GM12878 (cell line): ENCODE results near the gene GCNT4. TPM values are rescaled to one million over a fixed set of nuclear protein-coding genes. Genes with fewer than 3 reads are reported as not detected.
A peak's percentile ranks its signal among the peaks of the same experiment; 100 is the strongest.

Experiments
- ATF2 ChIP-seq: IDR thresholded peaks from 2 replicates; pipeline ENCODE4 v1.6.1; 2012; ENCODE audit warnings: low read length, inconsistent platforms
- BRCA1 ChIP-seq: IDR thresholded peaks from 2 replicates; pipeline ENCODE4 v1.6.1; 2011; ENCODE audit warnings: low read depth, low read length, improper control_type of control experiment
- CBX3 ChIP-seq: fragments of 200-600 bp; sonication (generic); IDR thresholded peaks from 2 replicates; pipeline ENCODE4 v1.6.1; 2016; ENCODE audit warnings: low read depth, borderline replicate concordance
- E2F4 ChIP-seq: IDR thresholded peaks from 2 replicates; pipeline ENCODE4 v1.6.1; 2012; ENCODE audit warnings: low read depth, low read length, improper control_type of control experiment
- EGR1 ChIP-seq, 2 experiments: IDR thresholded peaks; 1 replicate in 1 of 2; 2 replicates in 1 of 2; pipeline ENCODE4 v1.6.1; 2011 to 2012; ENCODE audit warnings: low read depth in 2 of 2, low read length in 2 of 2, borderline replicate concordance in 1 of 2, mild to moderate bottlenecking in 1 of 2, moderate library complexity in 1 of 2
- ESRRA ChIP-seq: IDR thresholded peaks from 2 replicates; pipeline ENCODE4 v1.6.1; 2012; ENCODE audit warnings: mild to moderate bottlenecking, low read length, improper control_type of control experiment
- MEF2B ChIP-seq: fragments of 450-650 bp; IDR thresholded peaks from 2 replicates; pipeline ENCODE4 v1.6.1; 2018; ENCODE audit warnings: mild to moderate bottlenecking, moderate library complexity; ENCODE audit not compliant: partially characterized antibody, poor library complexity, severe bottlenecking
- PRDM15 ChIP-seq: fragments of 450-650 bp; formaldehyde crosslinking; IDR thresholded peaks from 2 replicates; pipeline ENCODE4 v1.4.0; 2020; ENCODE audit warnings: mild to moderate bottlenecking, moderate library complexity
- SMC3 ChIP-seq: IDR thresholded peaks from 2 replicates; pipeline ENCODE4 v1.6.1; 2011; ENCODE audit warnings: low read length, improper control_type of control experiment, borderline replicate concordance
- ZNF687 ChIP-seq: fragments of 450-650 bp; IDR thresholded peaks from 2 replicates; pipeline ENCODE4 v1.6.1; 2017; ENCODE audit warnings: mild to moderate bottlenecking, moderate library complexity
- polyA plus RNA-seq, 11 experiments: library from polyadenylated mRNA; depleted of rRNA in 4 of 11; unstranded in 6 of 11; stranded (reverse) in 5 of 11; fragments of >200 nt; fragmentation: Nextera tagmentation in 4 of 11; fragmentation: Illumina TruSeq in 1 of 11; extraction: Ambion mirVana in 4 of 11; extraction: Trizol in 1 of 11; gene quantifications; 1 replicate in 1 of 11; 2 replicates in 10 of 11; pipeline versions ENCODE4 v1.2.1 to v1.2.3, GENCODE V29; 2011 to 2016; ENCODE audit warnings: inconsistent platforms in 2 of 11, missing spikeins in 2 of 11, low read depth in 1 of 11
- total RNA-seq, 4 experiments: library from RNA; depleted of rRNA in 3 of 4; stranded (reverse); fragments of >200 nt in 3 of 4; fragmentation: Illumina TruSeq in 1 of 4; extraction: Trizol in 1 of 4; gene quantifications; 2 replicates each; pipeline versions ENCODE4 v1.2.1 to v1.2.3, GENCODE V29; 2013 to 2021
- TF ChIP-seq, protein P1 (sequence below): fragments of 450-650 bp; IDR thresholded peaks from 2 replicates; pipeline ENCODE4 v1.6.1; 2017; ENCODE audit warnings: borderline replicate concordance
- TF ChIP-seq, protein P2 (sequence below): fragments of 450-650 bp; IDR thresholded peaks from 2 replicates; pipeline ENCODE4 v1.6.1; 2017; ENCODE audit warnings: mild to moderate bottlenecking

GCNT4 gene
- total and polyA plus RNA-seq, 10 of the 15 experiments (the other 5 are each of a cell fraction or from before 2014, with no cell fraction given): 0.03 to 0.04 TPM; not detected in 8

DNA sequence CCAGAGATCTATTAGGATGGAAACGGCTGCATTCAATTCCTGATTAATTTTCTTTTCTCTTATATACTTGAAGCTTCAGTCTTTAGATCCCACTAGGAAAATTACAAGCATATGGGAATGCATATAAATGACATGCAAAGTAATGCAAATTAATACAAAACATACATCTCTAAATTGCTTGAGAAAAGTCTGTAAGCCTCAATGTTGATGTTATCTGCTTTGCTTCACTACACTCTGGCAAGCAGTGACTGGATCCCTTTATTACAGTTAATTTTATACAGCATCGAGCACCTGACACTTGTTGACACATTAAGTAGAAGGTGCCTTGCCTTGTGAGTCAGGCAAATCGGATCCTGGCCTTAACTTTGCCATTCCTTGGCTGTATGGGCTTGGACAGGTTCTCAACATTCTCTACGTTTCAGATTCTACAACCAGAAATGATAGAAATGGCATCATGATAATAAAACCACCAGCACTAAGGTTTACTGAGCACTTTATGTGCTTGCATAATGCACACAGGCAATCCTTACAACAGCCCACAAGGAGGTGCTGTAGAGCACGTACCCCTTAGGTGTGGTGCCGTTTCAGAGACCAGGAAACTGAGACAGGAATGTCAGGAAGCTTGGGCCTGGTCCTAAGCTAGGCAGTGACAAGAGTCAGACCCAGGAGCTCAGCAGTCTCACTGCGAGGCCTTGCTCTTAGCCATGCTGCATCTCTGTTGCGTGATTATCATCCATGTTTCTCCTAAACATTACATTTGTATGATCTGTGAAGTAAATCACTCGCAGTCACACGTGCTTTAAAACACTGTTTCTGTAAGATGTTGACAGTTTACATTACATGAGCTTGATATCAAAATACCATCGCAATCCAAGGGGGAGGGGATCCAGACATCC, 2.7 kb downstream of the GCNT4 start (continued):
- TF ChIP-seq ESRRA: no peak
- TF ChIP-seq MEF2B: no peak
- no peak for TF ChIP-seq CBX3
- TF ChIP-seq ZNF687: no peak
- TF ChIP-seq, protein P1, sequence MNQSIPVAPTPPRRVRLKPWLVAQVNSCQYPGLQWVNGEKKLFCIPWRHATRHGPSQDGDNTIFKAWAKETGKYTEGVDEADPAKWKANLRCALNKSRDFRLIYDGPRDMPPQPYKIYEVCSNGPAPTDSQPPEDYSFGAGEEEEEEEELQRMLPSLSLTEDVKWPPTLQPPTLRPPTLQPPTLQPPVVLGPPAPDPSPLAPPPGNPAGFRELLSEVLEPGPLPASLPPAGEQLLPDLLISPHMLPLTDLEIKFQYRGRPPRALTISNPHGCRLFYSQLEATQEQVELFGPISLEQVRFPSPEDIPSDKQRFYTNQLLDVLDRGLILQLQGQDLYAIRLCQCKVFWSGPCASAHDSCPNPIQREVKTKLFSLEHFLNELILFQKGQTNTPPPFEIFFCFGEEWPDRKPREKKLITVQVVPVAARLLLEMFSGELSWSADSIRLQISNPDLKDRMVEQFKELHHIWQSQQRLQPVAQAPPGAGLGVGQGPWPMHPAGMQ: no peak
- no peak for TF ChIP-seq ATF2
- TF ChIP-seq PRDM15: no peak
- TF ChIP-seq EGR1 (IDR thresholded peaks at IDR 0.05; ENCODE audit: borderline replicate concordance in 1 of 2, low read depth in 2 of 2, low read length in 2 of 2): no peak
- TF ChIP-seq BRCA1: no peak
- TF ChIP-seq E2F4: no peak
- TF ChIP-seq SMC3: peak; percentile 57; the same call in 1 of the 2 replicates
- TF ChIP-seq, protein P2, sequence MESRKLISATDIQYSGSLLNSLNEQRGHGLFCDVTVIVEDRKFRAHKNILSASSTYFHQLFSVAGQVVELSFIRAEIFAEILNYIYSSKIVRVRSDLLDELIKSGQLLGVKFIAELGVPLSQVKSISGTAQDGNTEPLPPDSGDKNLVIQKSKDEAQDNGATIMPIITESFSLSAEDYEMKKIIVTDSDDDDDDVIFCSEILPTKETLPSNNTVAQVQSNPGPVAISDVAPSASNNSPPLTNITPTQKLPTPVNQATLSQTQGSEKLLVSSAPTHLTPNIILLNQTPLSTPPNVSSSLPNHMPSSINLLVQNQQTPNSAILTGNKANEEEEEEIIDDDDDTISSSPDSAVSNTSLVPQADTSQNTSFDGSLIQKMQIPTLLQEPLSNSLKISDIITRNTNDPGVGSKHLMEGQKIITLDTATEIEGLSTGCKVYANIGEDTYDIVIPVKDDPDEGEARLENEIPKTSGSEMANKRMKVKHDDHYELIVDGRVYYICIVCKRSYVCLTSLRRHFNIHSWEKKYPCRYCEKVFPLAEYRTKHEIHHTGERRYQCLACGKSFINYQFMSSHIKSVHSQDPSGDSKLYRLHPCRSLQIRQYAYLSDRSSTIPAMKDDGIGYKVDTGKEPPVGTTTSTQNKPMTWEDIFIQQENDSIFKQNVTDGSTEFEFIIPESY: no peak
